Measurements from ENCODE around the gene SOHLH1.
"Not testable (repeated sequence)": the region's sequence is repeated elsewhere in the genome, so short reads cannot be mapped to it uniquely, and the experiment has no call there.

Gene SOHLH1

GRCh38 chr9:135684691-135685090 is 14.6 kb downstream of the SOHLH1 start:
- Mint-ChIP-seq H3K9me3 (ENCODE audit: low read depth) (no peaks in the 10 kb centered on the region), H3K4me1 (ENCODE audit: low read depth) (no peaks in the 10 kb centered on the region), H3K4me3 (no peak overlapping the region), H3K27me3 (peaks cover 2% of the 10 kb centered on the region), H3K27ac (no peak overlapping the region), H3K36me3 (no peaks in the 10 kb centered on the region)

GRCh38 chr9:135683401-135684034 is 15.8 kb downstream of the SOHLH1 start:
- Mint-ChIP-seq H3K4me3 (no peak overlapping the region), H3K9me3 (ENCODE audit: low read depth) (no peaks in the 10 kb centered on the region), H3K27me3 (peaks cover 2% of the 10 kb centered on the region), H3K36me3 (no peaks in the 10 kb centered on the region), H3K27ac (no peak overlapping the region), H3K4me1 (ENCODE audit: low read depth) (no peaks in the 10 kb centered on the region)

GRCh38 chr9:135681161-135681560 is 18.1 kb downstream of the SOHLH1 start:
- no peak overlapping the region for H3K4me3 Mint-ChIP-seq
- no peak overlapping the region for H3K27ac Mint-ChIP-seq
- no peaks in the 10 kb centered on the region for H3K4me1 Mint-ChIP-seq (ENCODE audit: low read depth)
- H3K27me3 Mint-ChIP-seq = peaks cover 2% of the 10 kb centered on the region
- no peaks in the 10 kb centered on the region for H3K36me3 Mint-ChIP-seq
- H3K9me3 Mint-ChIP-seq (ENCODE audit: low read depth) = no peaks in the 10 kb centered on the region

- no peaks in the 10 kb centered on the region for H3K9me3 Mint-ChIP-seq (ENCODE audit: low read depth)
- no peak overlapping the region for H3K4me3 Mint-ChIP-seq
- peaks cover 2% of the 10 kb centered on the region for H3K27me3 Mint-ChIP-seq
- H3K27ac Mint-ChIP-seq = no peak overlapping the region
- no peaks in the 10 kb centered on the region for H3K36me3 Mint-ChIP-seq
- no peaks in the 10 kb centered on the region for H3K4me1 Mint-ChIP-seq (ENCODE audit: low read depth)
Measured at GRCh38 chr9:135680056-135680455, 19.2 kb downstream of the SOHLH1 start.

- no peak overlapping the region for H3K27ac Mint-ChIP-seq
- H3K27me3 Mint-ChIP-seq = peaks cover 2% of the 10 kb centered on the region
- H3K9me3 Mint-ChIP-seq (ENCODE audit: low read depth) = no peaks in the 10 kb centered on the region
- no peaks in the 10 kb centered on the region for H3K36me3 Mint-ChIP-seq
- H3K4me3 Mint-ChIP-seq = no peak overlapping the region
- H3K4me1 Mint-ChIP-seq (ENCODE audit: low read depth) = no peaks in the 10 kb centered on the region
Measured at GRCh38 chr9:135678236-135679017, 20.9 kb downstream of the SOHLH1 start.

GRCh38 chr9:135677641-135678168 is 21.6 kb downstream of the SOHLH1 start:
- H3K27me3 Mint-ChIP-seq = peaks cover 2% of the 10 kb centered on the region
- H3K4me1 Mint-ChIP-seq (ENCODE audit: low read depth) = no peaks in the 10 kb centered on the region
- H3K9me3 Mint-ChIP-seq (ENCODE audit: low read depth) = no peaks in the 10 kb centered on the region
- no peak overlapping the region for H3K4me3 Mint-ChIP-seq
- no peak overlapping the region for H3K27ac Mint-ChIP-seq
- H3K36me3 Mint-ChIP-seq = no peaks in the 10 kb centered on the region

GRCh38 chr9:135676891-135677290 is 22.4 kb downstream of the SOHLH1 start:
- Mint-ChIP-seq H3K27ac (no peak overlapping the region), H3K36me3 (no peaks in the 10 kb centered on the region), H3K4me1 (ENCODE audit: low read depth) (no peaks in the 10 kb centered on the region), H3K27me3 (peaks cover 4% of the 10 kb centered on the region), H3K4me3 (no peak overlapping the region), H3K9me3 (ENCODE audit: low read depth) (no peaks in the 10 kb centered on the region)

GRCh38 chr9:135674977-135675376 is 24.3 kb downstream of the SOHLH1 start:
- H3K4me1 Mint-ChIP-seq (ENCODE audit: low read depth) = no peaks in the 10 kb centered on the region
- no peak overlapping the region for H3K27ac Mint-ChIP-seq
- no peaks in the 10 kb centered on the region for H3K9me3 Mint-ChIP-seq (ENCODE audit: low read depth)
- no peaks in the 10 kb centered on the region for H3K36me3 Mint-ChIP-seq
- H3K27me3 Mint-ChIP-seq = peaks cover 2% of the 10 kb centered on the region
- no peak overlapping the region for H3K4me3 Mint-ChIP-seq

GRCh38 chr9:135673941-135674340 is 25.3 kb downstream of the SOHLH1 start:
- Mint-ChIP-seq H3K4me1 (ENCODE audit: low read depth) (no peaks in the 10 kb centered on the region), H3K27ac (no peak overlapping the region), H3K4me3 (no peak overlapping the region), H3K27me3 (peaks cover 2% of the 10 kb centered on the region), H3K36me3 (no peaks in the 10 kb centered on the region), H3K9me3 (ENCODE audit: low read depth) (no peaks in the 10 kb centered on the region)

- H3K9me3 Mint-ChIP-seq (ENCODE audit: low read depth); H3K4me3 Mint-ChIP-seq; H3K27ac Mint-ChIP-seq; H3K4me1 Mint-ChIP-seq (ENCODE audit: low read depth); H3K36me3 Mint-ChIP-seq; H3K27me3 Mint-ChIP-seq: not testable (repeated sequence)
Measured at GRCh38 chr9:135672786-135673185, 26.5 kb downstream of the SOHLH1 start.

GRCh38 chr9:135671591-135672041 is 27.7 kb downstream of the SOHLH1 start:
- Mint-ChIP-seq H3K27ac (no peak overlapping the region), H3K9me3 (ENCODE audit: low read depth) (no peaks in the 10 kb centered on the region), H3K27me3 (peaks cover 2% of the 10 kb centered on the region), H3K4me3 (no peak overlapping the region), H3K36me3 (no peaks in the 10 kb centered on the region), H3K4me1 (ENCODE audit: low read depth) (no peaks in the 10 kb centered on the region)

- Mint-ChIP-seq H3K36me3 (no peaks in the 10 kb centered on the region), H3K9me3 (ENCODE audit: low read depth) (no peaks in the 10 kb centered on the region)
Measured at GRCh38 chr9:135670721-135671590, 28.3 kb downstream of the SOHLH1 start.

GRCh38 chr9:135669616-135670285 is 29.5 kb downstream of the SOHLH1 start:
- no peak overlapping the region for H3K4me3 Mint-ChIP-seq
- no peak overlapping the region for H3K27ac Mint-ChIP-seq
- H3K36me3 Mint-ChIP-seq = no peaks in the 10 kb centered on the region
- H3K9me3 Mint-ChIP-seq (ENCODE audit: low read depth) = no peaks in the 10 kb centered on the region
- H3K4me1 Mint-ChIP-seq (ENCODE audit: low read depth) = no peaks in the 10 kb centered on the region
- H3K27me3 Mint-ChIP-seq = peaks cover 2% of the 10 kb centered on the region

More at GRCh38 chr9:135670721-135671590, 28.3 kb downstream of the SOHLH1 start:
- Mint-ChIP-seq H3K4me1 (ENCODE audit: low read depth) (no peaks in the 10 kb centered on the region), H3K27me3 (peaks cover 2% of the 10 kb centered on the region), H3K4me3 (no peak overlapping the region), H3K27ac (no peak overlapping the region)

- H3K27me3 Mint-ChIP-seq; H3K9me3 Mint-ChIP-seq (ENCODE audit: low read depth); H3K4me1 Mint-ChIP-seq (ENCODE audit: low read depth); H3K36me3 Mint-ChIP-seq; H3K27ac Mint-ChIP-seq; H3K4me3 Mint-ChIP-seq: not testable (repeated sequence)
Measured at GRCh38 chr9:135669018-135669417, 30.3 kb downstream of the SOHLH1 start.

All from activated naive CD8-positive, alpha-beta T cell (primary cell).